ENCODE data around the gene ABCA4. TPM values are rescaled to one million over a fixed set of nuclear protein-coding genes. Genes with fewer than 3 reads are reported as not detected.

The ABCA4 gene
- total RNA-seq, 1 experiment from 2014 or later: 0.22 TPM

- ChIA-PET POLR2A (no interaction called here), RAD21 (ENCODE audit: low non-redundant PET in 1 of 2, low total read pairs in 2 of 2, uncharacterized antibody in 2 of 2, unreplicated experiment in 2 of 2) (no interaction called here), CTCF (interaction anchor here (1.6 to 21.2 kb wide), 3 partner anchors 14 to 304 kb away, joined by 3 to 338 read pairs (median 6); no protein-coding TSS in a partner anchor)
- intact Hi-C loops (cut with micrococcal nuclease): no loop called here
- no peaks in the 10 kb centered on the region for H3K9me2 ChIP-seq (ENCODE audit: insufficient read depth)
- H3K4me3 ChIP-seq (replicated peaks in 1 of 2; ENCODE audit: low read depth in 1 of 2, low read length in 2 of 2): no peak overlapping the region
- no peak overlapping the region for H3K9ac ChIP-seq (ENCODE audit: low read length)
- H3K36me3 ChIP-seq (ENCODE audit: control insufficient read depth in 1 of 2, insufficient read depth in 2 of 2, low read length in 2 of 2): no peaks in the 10 kb centered on the region
- no peaks in the 10 kb centered on the region for H3K79me2 ChIP-seq (ENCODE audit: insufficient read depth, low read length)
- no peak for DNase-seq (ENCODE audit: low read depth, low spot score)
- no peaks in the 10 kb centered on the region for H3K9me3 ChIP-seq (ENCODE audit: control insufficient read depth in 1 of 2, insufficient read depth in 1 of 2, low read depth in 1 of 2, low read length in 2 of 2)
- H3K27me3 ChIP-seq (ENCODE audit: insufficient read depth, low read length): no peaks in the 10 kb centered on the region
- H3K27ac ChIP-seq (ENCODE audit: low read depth, low read length): no peak overlapping the region
- no TSS peak for BruUV-seq (replicated peaks)
- no peak for ATAC-seq
- no peak overlapping the region for H3K4me2 ChIP-seq (ENCODE audit: low read length)
- no peaks in the 10 kb centered on the region for H4K20me1 ChIP-seq (ENCODE audit: insufficient read depth)
- TF ChIP-seq EZH2phosphoT487 (IDR thresholded peaks at IDR 0.05; ENCODE audit: borderline replicate concordance) (no peak), FOSL1 (IDR thresholded peaks at IDR 0.05; ENCODE audit: low read depth) (no peak), CBX3 (IDR thresholded peaks at IDR 0.05; ENCODE audit: low read depth) (no peak), POLR2A (IDR thresholded peaks at IDR 0.05; ENCODE audit: borderline replicate concordance, extremely low read depth, insufficient read depth, insufficient read length) (no peak), ZNF274 (IDR thresholded peaks at IDR 0.05; ENCODE audit: low read depth, low read length) (no peak), ELF1 (IDR thresholded peaks at IDR 0.05; ENCODE audit: borderline replicate concordance, low read depth) (no peak), ATF3 (IDR thresholded peaks at IDR 0.05) (no peak)
- H2AFZ ChIP-seq (ENCODE audit: low read depth, low read length, poor library complexity, severe bottlenecking): no peak overlapping the region
- H3K4me1 ChIP-seq (ENCODE audit: control insufficient read depth in 1 of 2, insufficient read depth in 2 of 2, low read length in 2 of 2): peaks cover 2 to 5% of the 10 kb centered on the region in 2 experiments; a peak in 1 of 4 replicates
Measured at GRCh38 chr1:94031591-94031990, 89.4 kb downstream of the ABCA4 start.

GRCh38 chr1:94031154-94031553 lies 89.8 kb downstream of the ABCA4 start:
- H3K9ac ChIP-seq (ENCODE audit: low read length): no peak overlapping the region
- ChIA-PET RAD21 (ENCODE audit: low non-redundant PET in 1 of 2, low total read pairs in 2 of 2, uncharacterized antibody in 2 of 2, unreplicated experiment in 2 of 2) (no interaction called here), POLR2A (no interaction called here), CTCF (interaction anchor here (1.2 to 21.2 kb wide), 4 partner anchors 9 to 304 kb away, joined by 3 to 338 read pairs (median 6); no protein-coding TSS in a partner anchor)
- no peak overlapping the region for H3K4me3 ChIP-seq (replicated peaks in 1 of 2; ENCODE audit: low read depth in 1 of 2, low read length in 2 of 2)
- no peaks in the 10 kb centered on the region for H3K27me3 ChIP-seq (ENCODE audit: insufficient read depth, low read length)
- no peaks in the 10 kb centered on the region for H3K9me2 ChIP-seq (ENCODE audit: insufficient read depth)
- H4K20me1 ChIP-seq (ENCODE audit: insufficient read depth): no peaks in the 10 kb centered on the region
- H3K4me2 ChIP-seq (ENCODE audit: low read length): no peak overlapping the region
- no peak for TF ChIP-seq ELF1 (IDR thresholded peaks at IDR 0.05; ENCODE audit: borderline replicate concordance, low read depth)
- TF ChIP-seq TCF7L2 (IDR thresholded peaks at IDR 0.05; ENCODE audit: borderline replicate concordance, extremely low read depth, insufficient read depth, insufficient read length): peak; percentile 41
- intact Hi-C loops (cut with micrococcal nuclease): no loop called here
- H3K36me3 ChIP-seq (ENCODE audit: control insufficient read depth in 1 of 2, insufficient read depth in 2 of 2, low read length in 2 of 2): no peaks in the 10 kb centered on the region
- DNase-seq (ENCODE audit: low read depth, low spot score) (no peak), ATAC-seq (no peak)
- no TSS peak for BruUV-seq (replicated peaks)
- no peaks in the 10 kb centered on the region for H3K9me3 ChIP-seq (ENCODE audit: control insufficient read depth in 1 of 2, insufficient read depth in 1 of 2, low read depth in 1 of 2, low read length in 2 of 2)
- peaks cover 2 to 7% of the 10 kb centered on the region in 2 experiments; a peak in 1 of 4 replicates for H3K4me1 ChIP-seq (ENCODE audit: control insufficient read depth in 1 of 2, insufficient read depth in 2 of 2, low read length in 2 of 2)
- no peak overlapping the region for H2AFZ ChIP-seq (ENCODE audit: low read depth, low read length, poor library complexity, severe bottlenecking)
- no peaks in the 10 kb centered on the region for H3K79me2 ChIP-seq (ENCODE audit: insufficient read depth, low read length)
- H3K27ac ChIP-seq (ENCODE audit: low read depth, low read length): no peak overlapping the region
